WTC11 (cell line): ENCODE results near the gene LYRM4.

Experiments used
- ESRRA ChIP-seq: sonication (generic); formaldehyde crosslinking; IDR thresholded peaks from 2 replicates; pipeline ENCODE4 v1.8.1; 2022; ENCODE audit warnings: mild to moderate bottlenecking, missing genetic modification reagents, borderline replicate concordance
- TF ChIP-seq, protein P1 (sequence below): sonication (generic); formaldehyde crosslinking; IDR thresholded peaks from 2 replicates; pipeline ENCODE4 v1.8.1; 2023; ENCODE audit warnings: mild to moderate bottlenecking, missing genetic modification reagents, borderline replicate concordance
- TF ChIP-seq, protein P2 (sequence below): fragments of 200-600 bp; IDR thresholded peaks from 2 replicates; pipeline ENCODE4 v1.8.0; 2022; ENCODE audit warnings: antibody characterized with exemption

DNA sequence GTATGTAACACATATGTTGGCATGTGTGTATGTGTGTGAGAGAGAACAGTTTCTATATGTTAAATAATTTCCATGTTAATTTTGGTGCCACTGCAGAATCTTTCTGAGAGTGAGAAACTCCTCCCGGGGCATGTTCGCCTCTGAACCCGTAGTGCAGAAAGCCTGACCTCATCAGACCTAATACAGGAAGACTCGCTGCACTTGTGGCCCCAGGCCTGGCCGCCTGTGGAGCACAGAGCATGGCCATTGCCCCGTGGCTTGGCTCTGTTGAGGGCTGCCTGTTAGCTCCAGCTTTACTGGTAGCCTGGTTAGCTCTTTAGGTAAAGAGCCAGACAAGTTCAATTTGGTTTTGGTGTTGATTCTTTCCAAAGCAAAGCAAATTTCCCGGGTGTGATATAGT is 26.0 kb upstream of the LYRM4 start:
- TF ChIP-seq, protein P1, sequence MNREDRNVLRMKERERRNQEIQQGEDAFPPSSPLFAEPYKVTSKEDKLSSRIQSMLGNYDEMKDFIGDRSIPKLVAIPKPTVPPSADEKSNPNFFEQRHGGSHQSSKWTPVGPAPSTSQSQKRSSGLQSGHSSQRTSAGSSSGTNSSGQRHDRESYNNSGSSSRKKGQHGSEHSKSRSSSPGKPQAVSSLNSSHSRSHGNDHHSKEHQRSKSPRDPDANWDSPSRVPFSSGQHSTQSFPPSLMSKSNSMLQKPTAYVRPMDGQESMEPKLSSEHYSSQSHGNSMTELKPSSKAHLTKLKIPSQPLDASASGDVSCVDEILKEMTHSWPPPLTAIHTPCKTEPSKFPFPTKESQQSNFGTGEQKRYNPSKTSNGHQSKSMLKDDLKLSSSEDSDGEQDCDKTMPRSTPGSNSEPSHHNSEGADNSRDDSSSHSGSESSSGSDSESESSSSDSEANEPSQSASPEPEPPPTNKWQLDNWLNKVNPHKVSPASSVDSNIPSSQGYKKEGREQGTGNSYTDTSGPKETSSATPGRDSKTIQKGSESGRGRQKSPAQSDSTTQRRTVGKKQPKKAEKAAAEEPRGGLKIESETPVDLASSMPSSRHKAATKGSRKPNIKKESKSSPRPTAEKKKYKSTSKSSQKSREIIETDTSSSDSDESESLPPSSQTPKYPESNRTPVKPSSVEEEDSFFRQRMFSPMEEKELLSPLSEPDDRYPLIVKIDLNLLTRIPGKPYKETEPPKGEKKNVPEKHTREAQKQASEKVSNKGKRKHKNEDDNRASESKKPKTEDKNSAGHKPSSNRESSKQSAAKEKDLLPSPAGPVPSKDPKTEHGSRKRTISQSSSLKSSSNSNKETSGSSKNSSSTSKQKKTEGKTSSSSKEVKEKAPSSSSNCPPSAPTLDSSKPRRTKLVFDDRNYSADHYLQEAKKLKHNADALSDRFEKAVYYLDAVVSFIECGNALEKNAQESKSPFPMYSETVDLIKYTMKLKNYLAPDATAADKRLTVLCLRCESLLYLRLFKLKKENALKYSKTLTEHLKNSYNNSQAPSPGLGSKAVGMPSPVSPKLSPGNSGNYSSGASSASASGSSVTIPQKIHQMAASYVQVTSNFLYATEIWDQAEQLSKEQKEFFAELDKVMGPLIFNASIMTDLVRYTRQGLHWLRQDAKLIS (CRISPR knock-in tag) = no peak
- TF ChIP-seq, protein P2, sequence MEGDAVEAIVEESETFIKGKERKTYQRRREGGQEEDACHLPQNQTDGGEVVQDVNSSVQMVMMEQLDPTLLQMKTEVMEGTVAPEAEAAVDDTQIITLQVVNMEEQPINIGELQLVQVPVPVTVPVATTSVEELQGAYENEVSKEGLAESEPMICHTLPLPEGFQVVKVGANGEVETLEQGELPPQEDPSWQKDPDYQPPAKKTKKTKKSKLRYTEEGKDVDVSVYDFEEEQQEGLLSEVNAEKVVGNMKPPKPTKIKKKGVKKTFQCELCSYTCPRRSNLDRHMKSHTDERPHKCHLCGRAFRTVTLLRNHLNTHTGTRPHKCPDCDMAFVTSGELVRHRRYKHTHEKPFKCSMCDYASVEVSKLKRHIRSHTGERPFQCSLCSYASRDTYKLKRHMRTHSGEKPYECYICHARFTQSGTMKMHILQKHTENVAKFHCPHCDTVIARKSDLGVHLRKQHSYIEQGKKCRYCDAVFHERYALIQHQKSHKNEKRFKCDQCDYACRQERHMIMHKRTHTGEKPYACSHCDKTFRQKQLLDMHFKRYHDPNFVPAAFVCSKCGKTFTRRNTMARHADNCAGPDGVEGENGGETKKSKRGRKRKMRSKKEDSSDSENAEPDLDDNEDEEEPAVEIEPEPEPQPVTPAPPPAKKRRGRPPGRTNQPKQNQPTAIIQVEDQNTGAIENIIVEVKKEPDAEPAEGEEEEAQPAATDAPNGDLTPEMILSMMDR = no peak
- TF ChIP-seq ESRRA (CRISPR knock-in tag) = no peak
